Effector memory CD8-positive, alpha-beta T cell (primary cell): Measurements from ENCODE around the gene PTPN5.
A peak's percentile ranks its signal among the peaks of the same experiment; 100 is the strongest.

Source experiments
- ATAC-seq: fragments of 150-1000 bp; cut with Tn5 transposase; replicated peaks from 2 replicates; pipeline ENCODE4 v1.10.0; 2021; ENCODE audit warnings: mild to moderate bottlenecking, moderate library complexity
- DNase-seq, 3 experiments: peaks; one replicate each; pipeline ENCODE4 v3.0.0; 2021
- H3K27ac Mint-ChIP-seq, 2 donors: one replicate each; pipeline ENCODE4 v1.8.0; 2022; ENCODE audit warnings: mild to moderate bottlenecking in 2 of 2, mixed read lengths in 2 of 2, moderate library complexity in 2 of 2
- H3K27me3 Mint-ChIP-seq, 2 donors: one replicate each; pipeline ENCODE4 v1.8.0; 2022; ENCODE audit warnings: mixed read lengths in 2 of 2
- H3K36me3 Mint-ChIP-seq: one replicate; pipeline ENCODE4 v1.8.0; 2022; ENCODE audit warnings: mild to moderate bottlenecking, moderate library complexity, mixed read lengths; ENCODE audit not compliant: insufficient read depth
- H3K4me1 Mint-ChIP-seq, 2 donors: one replicate each; pipeline ENCODE4 v1.8.0; 2022; ENCODE audit warnings: low read depth in 2 of 2, mixed read lengths in 2 of 2
- H3K4me3 Mint-ChIP-seq, 2 donors: one replicate each; pipeline ENCODE4 v1.8.0; 2022; ENCODE audit warnings: mild to moderate bottlenecking in 2 of 2, mixed read lengths in 2 of 2, moderate library complexity in 2 of 2
- H3K9me3 Mint-ChIP-seq, 2 donors: one replicate each; pipeline ENCODE4 v1.8.0; 2022; ENCODE audit warnings: mixed read lengths in 2 of 2

PTPN5 gene

GRCh38 chr11:18743900-18744514 is 47.6 kb downstream of the PTPN5 start:
- Mint-ChIP-seq H3K4me1 (no peaks in the 10 kb centered on the region), H3K36me3 (no peaks in the 10 kb centered on the region), H3K27me3 (peaks cover 0 to 8% of the 10 kb centered on the region in 2 donors), H3K27ac (no peak overlapping the region), H3K9me3 (no peaks in the 10 kb centered on the region), H3K4me3 (no peak overlapping the region)
- no peak for ATAC-seq
- no peak for DNase-seq

- H3K4me3 Mint-ChIP-seq = no peak overlapping the region
- no peaks in the 10 kb centered on the region for H3K9me3 Mint-ChIP-seq
- H3K27me3 Mint-ChIP-seq = peaks cover 2 to 8% of the 10 kb centered on the region in 2 donors
- H3K4me1 Mint-ChIP-seq = no peaks in the 10 kb centered on the region
- ATAC-seq (no peak), DNase-seq (no peak)
- H3K36me3 Mint-ChIP-seq = no peaks in the 10 kb centered on the region
- no peak overlapping the region for H3K27ac Mint-ChIP-seq
Observed at GRCh38 chr11:18743365-18743764, 48.2 kb downstream of the PTPN5 start.

- Mint-ChIP-seq H3K27ac (no peak overlapping the region), H3K4me3 (no peak overlapping the region), H3K36me3 (no peaks in the 10 kb centered on the region), H3K27me3 (peaks cover 7 to 9% of the 10 kb centered on the region in 2 donors), H3K9me3 (no peaks in the 10 kb centered on the region), H3K4me1 (no peaks in the 10 kb centered on the region)
- no peak for DNase-seq
- no peak for ATAC-seq
Observed at GRCh38 chr11:18741783-18742182, 49.8 kb downstream of the PTPN5 start.

GRCh38 chr11:18739685-18740084 is 51.9 kb downstream of the PTPN5 start:
- ATAC-seq (no peak), DNase-seq (no peak)
- peaks cover 2% of the 10 kb centered on the region for H3K36me3 Mint-ChIP-seq
- peaks cover 7 to 28% of the 10 kb centered on the region in 2 donors for H3K27me3 Mint-ChIP-seq
- H3K9me3 Mint-ChIP-seq = no peaks in the 10 kb centered on the region
- no peaks in the 10 kb centered on the region for H3K4me1 Mint-ChIP-seq
- H3K27ac Mint-ChIP-seq = no peak overlapping the region
- no peak overlapping the region for H3K4me3 Mint-ChIP-seq

GRCh38 chr11:18737642-18738041 is 54.0 kb downstream of the PTPN5 start:
- Mint-ChIP-seq H3K27me3 (peaks cover 7 to 30% of the 10 kb centered on the region in 2 donors), H3K4me1 (no peaks in the 10 kb centered on the region), H3K36me3 (peaks cover 2% of the 10 kb centered on the region), H3K9me3 (no peaks in the 10 kb centered on the region), H3K27ac (no peak overlapping the region), H3K4me3 (no peak overlapping the region)
- DNase-seq = no peak
- ATAC-seq = no peak

GRCh38 chr11:18736590-18737148 is 54.9 kb downstream of the PTPN5 start:
- H3K27me3 Mint-ChIP-seq = peaks cover 7 to 30% of the 10 kb centered on the region in 2 donors
- no peak overlapping the region for H3K4me3 Mint-ChIP-seq
- no peaks in the 10 kb centered on the region for H3K9me3 Mint-ChIP-seq
- DNase-seq (no peak), ATAC-seq (no peak)
- H3K4me1 Mint-ChIP-seq = peaks cover 3 to 4% of the 10 kb centered on the region in 2 donors
- H3K27ac Mint-ChIP-seq = no peak overlapping the region
- peaks cover 2% of the 10 kb centered on the region for H3K36me3 Mint-ChIP-seq

- no peak overlapping the region for H3K27ac Mint-ChIP-seq
- H3K27me3 Mint-ChIP-seq = peaks cover 3 to 21% of the 10 kb centered on the region in 2 donors
- DNase-seq = no peak
- H3K9me3 Mint-ChIP-seq = no peaks in the 10 kb centered on the region
- H3K4me3 Mint-ChIP-seq = no peak overlapping the region
- H3K36me3 Mint-ChIP-seq = peaks cover 2% of the 10 kb centered on the region
- peaks cover 4 to 5% of the 10 kb centered on the region in 2 donors for H3K4me1 Mint-ChIP-seq
- ATAC-seq = no peak
Observed at GRCh38 chr11:18733202-18733601, 58.4 kb downstream of the PTPN5 start.

GRCh38 chr11:18731949-18732821 is 59.4 kb downstream of the PTPN5 start:
- ATAC-seq = peak; percentile 84
- peaks cover 4 to 6% of the 10 kb centered on the region in 2 donors for H3K4me1 Mint-ChIP-seq
- H3K9me3 Mint-ChIP-seq = no peaks in the 10 kb centered on the region
- H3K27ac Mint-ChIP-seq = peak overlapping the region; percentile 39 to 50
- peak; percentile 62 to 72 (median 72) for DNase-seq
- H3K27me3 Mint-ChIP-seq = peaks cover 0 to 21% of the 10 kb centered on the region in 2 donors
- no peak overlapping the region for H3K4me3 Mint-ChIP-seq
- peaks cover 2% of the 10 kb centered on the region for H3K36me3 Mint-ChIP-seq

GRCh38 chr11:18731441-18731840 is 60.2 kb downstream of the PTPN5 start:
- Mint-ChIP-seq H3K9me3 (no peaks in the 10 kb centered on the region), H3K36me3 (peaks cover 2% of the 10 kb centered on the region), H3K4me1 (peaks cover 4 to 6% of the 10 kb centered on the region in 2 donors), H3K4me3 (no peak overlapping the region), H3K27me3 (peaks cover 0 to 19% of the 10 kb centered on the region in 2 donors), H3K27ac (peak overlapping the region; percentile 39 to 50)
- ATAC-seq (no peak), DNase-seq (no peak)

GRCh38 chr11:18730020-18730419 is 61.6 kb downstream of the PTPN5 start:
- DNase-seq = no peak
- ATAC-seq = no peak
- H3K4me3 Mint-ChIP-seq = no peak overlapping the region
- H3K36me3 Mint-ChIP-seq = no peaks in the 10 kb centered on the region
- H3K4me1 Mint-ChIP-seq = peaks cover 4 to 6% of the 10 kb centered on the region in 2 donors
- H3K9me3 Mint-ChIP-seq = no peaks in the 10 kb centered on the region
- H3K27me3 Mint-ChIP-seq = peaks cover 0 to 5% of the 10 kb centered on the region in 2 donors
- H3K27ac Mint-ChIP-seq = no peak overlapping the region

GRCh38 chr11:18729426-18729825 is 62.2 kb downstream of the PTPN5 start:
- Mint-ChIP-seq H3K27me3 (no peaks in the 10 kb centered on the region), H3K27ac (no peak overlapping the region), H3K9me3 (no peaks in the 10 kb centered on the region), H3K36me3 (no peaks in the 10 kb centered on the region), H3K4me1 (peaks cover 4 to 6% of the 10 kb centered on the region in 2 donors), H3K4me3 (no peak overlapping the region)
- DNase-seq (no peak), ATAC-seq (no peak)

GRCh38 chr11:18728658-18729057 is 62.9 kb downstream of the PTPN5 start:
- H3K4me3 Mint-ChIP-seq = no peak overlapping the region
- ATAC-seq (no peak), DNase-seq (no peak)
- H3K27me3 Mint-ChIP-seq = no peaks in the 10 kb centered on the region
- H3K9me3 Mint-ChIP-seq = no peaks in the 10 kb centered on the region
- H3K4me1 Mint-ChIP-seq = peaks cover 4 to 6% of the 10 kb centered on the region in 2 donors
- H3K27ac Mint-ChIP-seq = no peak overlapping the region
- no peaks in the 10 kb centered on the region for H3K36me3 Mint-ChIP-seq

GRCh38 chr11:18727479-18728236 is 63.9 kb downstream of the PTPN5 start:
- no peaks in the 10 kb centered on the region for H3K27me3 Mint-ChIP-seq
- DNase-seq = peak; percentile 23 to 44 (median 43)
- no peak overlapping the region for H3K27ac Mint-ChIP-seq
- ATAC-seq = peak; percentile 68
- H3K4me1 Mint-ChIP-seq = peaks cover 4 to 6% of the 10 kb centered on the region in 2 donors
- H3K4me3 Mint-ChIP-seq = no peak overlapping the region
- H3K9me3 Mint-ChIP-seq = no peaks in the 10 kb centered on the region
- no peaks in the 10 kb centered on the region for H3K36me3 Mint-ChIP-seq
